Sciatic nerve (tissue), 2 donors: ENCODE results near the gene WDR54. TPM values are rescaled to one million over a fixed set of nuclear protein-coding genes. Genes with fewer than 3 reads are reported as not detected.

ENCODE experiments used
- ATAC-seq: fragments of 200-7000 bp; cut with Tn5 transposase; one replicate; pipeline ENCODE4 v1.9.1; 2020; ENCODE audit warnings: mild to moderate bottlenecking, moderate library complexity
- DNase-seq: peaks from one replicate; pipeline ENCODE4 v3.0.0-alpha.2; 2020; ENCODE audit warnings: low spot score
- intact Hi-C: fragments of 100-400 bp; cut with DNase I; formaldehyde crosslinking; loops from one replicate; pipeline ENCODE4 v1.14.2; 2022
- total RNA-seq: library from RNA; stranded (reverse); fragmentation: NEBNext Ultra II Directional; extraction: Animal tissue kit (Norgen Biotek cat#: 25700); gene quantifications from one replicate; pipeline ENCODE4 v1.2.1, GENCODE V29; 2021
- donor health status: DM: no; HTN: no; CAD: no.
- donor health status: DM: no; HTN: no; CAD: no.

The WDR54 gene
- total RNA-seq, 1 donor from 2014 or later, result 14.0 TPM

GRCh38 chr2:74471332-74472065 lies 50.0 kb downstream of the WDR54 start:
- ATAC-seq (no peak), DNase-seq (no peak)
- intact Hi-C loops, result no loop called here

- intact Hi-C loops, result no loop called here
- ATAC-seq (peak; percentile 97), DNase-seq (peak; percentile 98)
Observed at GRCh38 chr2:74472086-74472944, 50.8 kb downstream of the WDR54 start, which contains the start of gene MRPL53. MRPL53 (minus strand) TSS chr2:74472680; CDS start chr2:74472660, 20 bp downstream.

DNA sequence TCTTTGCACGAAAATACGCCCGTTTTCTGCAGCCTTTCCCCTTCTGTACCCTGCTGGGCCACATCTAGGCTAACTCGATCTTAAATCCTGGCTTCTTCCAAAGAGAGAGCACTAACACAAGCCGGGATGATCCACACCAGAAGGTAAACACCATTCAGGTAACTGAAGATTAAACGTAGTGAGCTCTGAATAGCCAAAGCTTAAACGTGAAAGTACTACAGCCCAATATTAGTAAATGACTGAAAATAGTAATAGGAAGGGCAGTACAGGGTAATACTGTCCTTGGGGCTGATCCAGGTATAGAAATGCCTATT lies 51.4 kb downstream of the WDR54 start:
- ATAC-seq (peak; percentile 5), DNase-seq (no peak)
- intact Hi-C loops, result no loop called here

GRCh38 chr2:74474481-74474880 lies 53.0 kb downstream of the WDR54 start:
- DNase-seq (no peak), ATAC-seq (no peak)
- intact Hi-C loops, result no loop called here

- intact Hi-C loops, result no loop called here
- DNase-seq, result no peak
- ATAC-seq, result no peak
Observed at GRCh38 chr2:74474899-74475298, 53.4 kb downstream of the WDR54 start.

Other genes starting within 250 kb of the WDR54 start
- gene MOB1A, start 242.9 kb upstream of the WDR54 start, total RNA-seq, result 82.7 TPM
- 18.6 TPM for gene MTHFD2, start 223.1 kb upstream of the WDR54 start, total RNA-seq
- 12.6 TPM for gene SLC4A5, start 78.3 kb upstream of the WDR54 start, total RNA-seq
- gene DCTN1, start 41.4 kb upstream of the WDR54 start, total RNA-seq, result 146 TPM
- gene C2orf81, start 111 bp upstream of the WDR54 start, total RNA-seq, result 4.4 TPM
- gene RTKN, start 20.2 kb downstream of the WDR54 start, total RNA-seq, result 76.0 TPM
- gene INO80B, start 33.4 kb downstream of the WDR54 start, total RNA-seq, result 38.2 TPM
- 68.6 TPM for gene WBP1, start 36.7 kb downstream of the WDR54 start, total RNA-seq
- 39.5 TPM for gene MOGS, start 43.7 kb downstream of the WDR54 start, total RNA-seq
- gene MRPL53, start 51.0 kb downstream of the WDR54 start, total RNA-seq, result 54.4 TPM
- gene CCDC142, start 61.3 kb downstream of the WDR54 start, total RNA-seq, result 25.0 TPM
- 22.6 TPM for gene TTC31, start 61.4 kb downstream of the WDR54 start, total RNA-seq
- 0.53 TPM for gene LBX2, start 77.9 kb downstream of the WDR54 start, total RNA-seq
- 13.7 TPM for gene PCGF1, start 86.0 kb downstream of the WDR54 start, total RNA-seq
- not detected for gene TLX2, start 92.7 kb downstream of the WDR54 start, total RNA-seq
- not detected for gene DQX1, start 104.5 kb downstream of the WDR54 start, total RNA-seq
- gene AUP1, start 108.0 kb downstream of the WDR54 start, total RNA-seq, result 75.3 TPM
- 34.5 TPM for gene HTRA2, start 108.2 kb downstream of the WDR54 start, total RNA-seq
- gene LOXL3, start 132.2 kb downstream of the WDR54 start, total RNA-seq, result 9.2 TPM
- 17.3 TPM for gene DOK1, start 133.0 kb downstream of the WDR54 start, total RNA-seq
- 1.1 TPM for gene M1AP, start 226.6 kb downstream of the WDR54 start, total RNA-seq
- gene SEMA4F, start 232.5 kb downstream of the WDR54 start, total RNA-seq, result 11.5 TPM